Measurements from ENCODE around the gene MBNL1.
A peak's percentile ranks its signal among the peaks of the same experiment; 100 is the strongest.

The MBNL1 gene

GRCh38 chr3:152296971-152297370 is 28.2 kb downstream of the MBNL1 start:
- DNase-seq (ENCODE audit: extremely low read depth, low read depth), result no peak
- TF ChIP-seq CTCF (IDR thresholded peaks at IDR 0.05; ENCODE audit: low read depth, low read length), result no peak

GRCh38 chr3:152298393-152299248 is 29.9 kb downstream of the MBNL1 start:
- no peak for TF ChIP-seq CTCF (IDR thresholded peaks at IDR 0.05; ENCODE audit: low read depth, low read length)
- peak; percentile 98 for DNase-seq (ENCODE audit: extremely low read depth, low read depth)

GRCh38 chr3:152299249-152299976 is 30.7 kb downstream of the MBNL1 start:
- no peak for DNase-seq (ENCODE audit: extremely low read depth, low read depth)
- TF ChIP-seq CTCF (IDR thresholded peaks at IDR 0.05; ENCODE audit: low read depth, low read length), result no peak

DNA sequence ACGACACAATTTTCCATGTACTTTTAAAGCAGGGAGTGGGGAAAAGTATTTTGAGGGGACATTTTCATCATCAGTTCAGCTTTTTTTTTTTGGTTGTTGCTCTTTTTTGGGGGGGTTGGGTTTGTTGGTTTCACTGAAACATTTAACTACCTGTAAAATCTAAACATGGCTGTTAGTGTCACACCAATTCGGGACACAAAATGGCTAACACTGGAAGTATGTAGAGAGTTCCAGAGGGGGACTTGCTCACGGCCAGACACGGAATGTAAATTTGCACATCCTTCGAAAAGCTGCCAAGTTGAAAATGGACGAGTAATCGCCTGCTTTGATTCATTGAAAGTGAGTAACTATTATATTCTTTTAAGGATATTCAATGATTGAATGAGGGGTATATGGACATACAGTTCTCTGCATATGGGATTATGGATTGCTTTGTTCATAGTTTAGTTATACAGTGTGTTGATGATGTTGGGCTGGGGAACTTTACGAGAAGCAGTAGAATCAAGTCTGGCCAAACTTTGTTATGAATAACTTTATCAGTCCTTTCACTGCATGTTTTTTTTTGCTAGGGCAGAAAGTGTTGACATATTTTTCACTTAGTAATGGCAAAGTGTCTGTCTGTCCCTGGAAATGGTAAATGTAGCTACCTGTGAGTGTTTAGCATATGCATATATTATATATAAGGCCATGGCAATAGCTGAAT is 31.5 kb downstream of the MBNL1 start:
- no peak for TF ChIP-seq CTCF (IDR thresholded peaks at IDR 0.05; ENCODE audit: low read depth, low read length)
- DNase-seq (ENCODE audit: extremely low read depth, low read depth), result no peak

GRCh38 chr3:152301745-152302181 is 33.0 kb downstream of the MBNL1 start:
- no peak for DNase-seq (ENCODE audit: extremely low read depth, low read depth)
- TF ChIP-seq CTCF (IDR thresholded peaks at IDR 0.05; ENCODE audit: low read depth, low read length), result no peak

DNA sequence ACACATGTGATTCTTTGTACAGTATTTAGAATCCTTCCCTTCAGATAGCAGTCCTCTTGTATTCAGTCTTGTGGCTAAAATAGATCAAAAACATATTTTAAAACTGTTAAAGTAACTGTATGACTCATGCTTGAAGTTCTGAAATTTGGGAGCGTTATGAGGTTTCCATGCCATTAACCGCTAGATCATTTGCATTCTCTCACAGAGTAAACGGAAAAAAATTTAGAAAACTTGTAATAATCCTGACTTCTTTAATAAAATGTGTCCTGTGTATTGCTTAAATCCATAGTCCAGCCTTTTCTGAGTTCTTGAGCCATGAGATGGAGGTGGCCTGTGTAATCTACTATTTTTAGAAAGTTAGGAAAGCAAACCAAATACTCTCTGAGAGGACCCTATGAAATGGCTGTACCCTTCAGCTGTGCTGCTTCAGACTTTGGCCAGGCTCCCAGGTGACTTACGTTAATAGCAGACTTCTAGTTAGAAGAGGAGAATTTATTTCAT is 33.8 kb downstream of the MBNL1 start:
- peak; percentile 75 for DNase-seq (ENCODE audit: extremely low read depth, low read depth)
- no peak for TF ChIP-seq CTCF (IDR thresholded peaks at IDR 0.05; ENCODE audit: low read depth, low read length)

Measured in AG09319 (cell line).